RWPE2 (cell line): Measurements from ENCODE around the gene DMD.

Source experiments
- ATAC-seq: fragments of 200-7000 bp; cut with Tn5 transposase; 3 replicates; pipeline ENCODE4 v1.9.1; 2021; ENCODE audit warnings: low read depth
- DNase-seq: peaks from one replicate; pipeline ENCODE4 v3.0.0-alpha.2; 2020; ENCODE audit warnings: low spot score
- H3K27ac ChIP-seq: fragments of 450-650 bp; 2 replicates; pipeline ENCODE4 v1.5.1; 2017; ENCODE audit warnings: mild to moderate bottlenecking; ENCODE audit not compliant: poor library complexity, severe bottlenecking
- H3K27me3 ChIP-seq: fragments of 250-450 bp; sonication (Bioruptor Pico); 2 replicates; pipeline ENCODE4 v1.5.1; 2021; ENCODE audit warnings: mild to moderate bottlenecking, moderate library complexity; ENCODE audit not compliant: insufficient read depth, poor library complexity, severe bottlenecking
- H3K36me3 ChIP-seq: fragments of 250-450 bp; sonication (Bioruptor Pico); 2 replicates; pipeline ENCODE4 v1.5.1; 2020; ENCODE audit warnings: low read depth, mild to moderate bottlenecking, moderate library complexity
- H3K4me1 ChIP-seq: fragments of 250-450 bp; sonication (Bioruptor Pico); 2 replicates; pipeline ENCODE4 v1.5.1; 2021; ENCODE audit warnings: mild to moderate bottlenecking, moderate library complexity; ENCODE audit not compliant: insufficient read depth, poor library complexity, severe bottlenecking
- H3K4me3 ChIP-seq: fragments of 250-450 bp; sonication (Bioruptor Pico); 2 replicates; pipeline ENCODE4 v1.5.1; 2021; ENCODE audit warnings: mild to moderate bottlenecking, moderate library complexity; ENCODE audit not compliant: severe bottlenecking
- H3K9me3 ChIP-seq: fragments of 250-450 bp; sonication (Bioruptor Pico); 2 replicates; pipeline ENCODE4 v1.5.1; 2021; ENCODE audit warnings: mild to moderate bottlenecking, moderate library complexity; ENCODE audit not compliant: severe bottlenecking
- TF ChIP-seq, protein P1 (sequence below): fragments of 450-650 bp; IDR thresholded peaks from one replicate; pipeline ENCODE4 v1.5.1; 2017; ENCODE audit warnings: mild to moderate bottlenecking, moderate library complexity; ENCODE audit not compliant: poor library complexity, severe bottlenecking

The DMD gene

DNA sequence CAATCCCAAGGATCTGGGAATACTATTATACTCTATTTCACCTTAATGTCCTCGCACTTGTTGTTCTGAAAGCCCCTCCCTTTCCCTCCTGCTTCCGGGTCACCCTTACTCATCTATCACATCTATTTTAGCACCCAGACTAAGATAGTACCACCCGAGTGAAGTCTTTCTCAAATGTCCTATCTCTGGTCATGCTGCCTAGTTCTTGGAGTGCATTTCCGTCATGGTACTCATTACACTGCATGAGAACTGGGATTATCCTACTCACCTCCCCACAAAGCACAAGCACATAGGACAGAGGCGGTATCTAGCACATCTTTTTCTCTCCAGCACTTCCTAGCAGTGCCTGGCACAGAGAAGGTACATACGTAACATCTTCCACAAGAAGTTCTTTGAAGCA lies 1195.2 kb downstream of the DMD start:
- no peaks in the 10 kb centered on the region for H3K9me3 ChIP-seq
- H3K27me3 ChIP-seq: no peaks in the 10 kb centered on the region
- no peak overlapping the region for H3K27ac ChIP-seq
- H3K36me3 ChIP-seq: no peaks in the 10 kb centered on the region
- no peak overlapping the region for H3K4me3 ChIP-seq
- no peak for ATAC-seq
- TF ChIP-seq, protein P1, sequence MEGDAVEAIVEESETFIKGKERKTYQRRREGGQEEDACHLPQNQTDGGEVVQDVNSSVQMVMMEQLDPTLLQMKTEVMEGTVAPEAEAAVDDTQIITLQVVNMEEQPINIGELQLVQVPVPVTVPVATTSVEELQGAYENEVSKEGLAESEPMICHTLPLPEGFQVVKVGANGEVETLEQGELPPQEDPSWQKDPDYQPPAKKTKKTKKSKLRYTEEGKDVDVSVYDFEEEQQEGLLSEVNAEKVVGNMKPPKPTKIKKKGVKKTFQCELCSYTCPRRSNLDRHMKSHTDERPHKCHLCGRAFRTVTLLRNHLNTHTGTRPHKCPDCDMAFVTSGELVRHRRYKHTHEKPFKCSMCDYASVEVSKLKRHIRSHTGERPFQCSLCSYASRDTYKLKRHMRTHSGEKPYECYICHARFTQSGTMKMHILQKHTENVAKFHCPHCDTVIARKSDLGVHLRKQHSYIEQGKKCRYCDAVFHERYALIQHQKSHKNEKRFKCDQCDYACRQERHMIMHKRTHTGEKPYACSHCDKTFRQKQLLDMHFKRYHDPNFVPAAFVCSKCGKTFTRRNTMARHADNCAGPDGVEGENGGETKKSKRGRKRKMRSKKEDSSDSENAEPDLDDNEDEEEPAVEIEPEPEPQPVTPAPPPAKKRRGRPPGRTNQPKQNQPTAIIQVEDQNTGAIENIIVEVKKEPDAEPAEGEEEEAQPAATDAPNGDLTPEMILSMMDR: no peak
- H3K4me1 ChIP-seq: no peaks in the 10 kb centered on the region
- no peak for DNase-seq

- Histone ChIP-seq H3K4me1 (no peaks in the 10 kb centered on the region), H3K27me3 (no peaks in the 10 kb centered on the region), H3K9me3 (no peaks in the 10 kb centered on the region), H3K4me3 (no peak overlapping the region), H3K27ac (no peak overlapping the region), H3K36me3 (no peaks in the 10 kb centered on the region)
- TF ChIP-seq, protein P1: no peak
- DNase-seq (no peak), ATAC-seq (no peak)
Measured at GRCh38 chrX:32010948-32011347, 1200.4 kb downstream of the DMD start.

- Histone ChIP-seq H3K36me3 (no peaks in the 10 kb centered on the region), H3K9me3 (no peaks in the 10 kb centered on the region), H3K27ac (no peak overlapping the region), H3K4me1 (no peaks in the 10 kb centered on the region), H3K4me3 (no peak overlapping the region), H3K27me3 (no peaks in the 10 kb centered on the region)
- DNase-seq (no peak), ATAC-seq (no peak)
- TF ChIP-seq, protein P1: no peak
Measured at GRCh38 chrX:32010212-32010611, 1201.1 kb downstream of the DMD start.

GRCh38 chrX:31993637-31994036 lies 1217.7 kb downstream of the DMD start:
- Histone ChIP-seq H3K4me3 (no peak overlapping the region), H3K27me3 (no peaks in the 10 kb centered on the region), H3K9me3 (no peaks in the 10 kb centered on the region), H3K4me1 (no peaks in the 10 kb centered on the region), H3K36me3 (no peaks in the 10 kb centered on the region), H3K27ac (no peak overlapping the region)
- ATAC-seq (no peak), DNase-seq (no peak)
- TF ChIP-seq, protein P1: no peak

DNA sequence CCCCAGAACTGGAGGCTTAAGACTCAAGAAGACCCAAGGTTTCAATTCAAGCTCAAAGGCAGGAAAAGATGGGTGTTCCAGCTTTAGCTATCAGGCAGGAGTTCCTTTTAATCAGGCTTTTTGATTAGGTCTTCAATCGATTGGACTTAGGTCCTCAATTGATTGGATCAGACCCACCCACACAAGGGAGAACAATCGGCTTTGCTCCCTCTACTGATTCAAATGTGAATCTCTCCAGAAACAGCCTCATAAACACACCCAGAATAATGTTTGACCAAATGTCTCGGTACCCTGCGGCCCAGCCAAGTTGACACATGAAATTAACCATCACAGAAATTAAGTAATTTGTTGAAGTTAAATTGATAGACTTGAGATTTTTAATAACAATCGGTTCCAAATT lies 1222.4 kb downstream of the DMD start:
- no peak for DNase-seq
- Histone ChIP-seq H3K27me3 (no peaks in the 10 kb centered on the region), H3K9me3 (no peaks in the 10 kb centered on the region), H3K36me3 (no peaks in the 10 kb centered on the region), H3K27ac (no peak overlapping the region), H3K4me1 (no peaks in the 10 kb centered on the region), H3K4me3 (no peak overlapping the region)
- no peak for ATAC-seq
- TF ChIP-seq, protein P1: no peak
